Measurements from ENCODE around the gene KIAA1614.

DNA sequence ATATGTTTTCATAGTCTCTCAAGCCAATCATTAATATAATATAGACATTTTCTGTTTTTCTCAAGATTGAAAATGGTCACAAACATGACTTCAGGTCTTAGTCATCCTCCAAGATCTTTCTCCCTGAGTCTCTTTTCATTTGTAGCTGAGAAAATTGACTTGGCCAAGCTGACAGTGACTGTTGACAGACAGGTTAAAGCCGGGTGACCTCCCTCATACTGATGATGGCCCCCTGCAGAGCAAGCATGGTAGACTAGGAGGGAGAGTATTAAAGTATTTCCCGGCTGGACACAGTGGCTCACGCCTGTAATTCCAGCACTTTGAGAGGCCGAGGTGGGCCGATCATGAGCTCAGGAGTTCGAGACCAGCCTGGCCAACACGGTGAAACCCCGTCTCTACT is 6.8 kb upstream of the KIAA1614 start:
- TF ChIP-seq, protein P1, sequence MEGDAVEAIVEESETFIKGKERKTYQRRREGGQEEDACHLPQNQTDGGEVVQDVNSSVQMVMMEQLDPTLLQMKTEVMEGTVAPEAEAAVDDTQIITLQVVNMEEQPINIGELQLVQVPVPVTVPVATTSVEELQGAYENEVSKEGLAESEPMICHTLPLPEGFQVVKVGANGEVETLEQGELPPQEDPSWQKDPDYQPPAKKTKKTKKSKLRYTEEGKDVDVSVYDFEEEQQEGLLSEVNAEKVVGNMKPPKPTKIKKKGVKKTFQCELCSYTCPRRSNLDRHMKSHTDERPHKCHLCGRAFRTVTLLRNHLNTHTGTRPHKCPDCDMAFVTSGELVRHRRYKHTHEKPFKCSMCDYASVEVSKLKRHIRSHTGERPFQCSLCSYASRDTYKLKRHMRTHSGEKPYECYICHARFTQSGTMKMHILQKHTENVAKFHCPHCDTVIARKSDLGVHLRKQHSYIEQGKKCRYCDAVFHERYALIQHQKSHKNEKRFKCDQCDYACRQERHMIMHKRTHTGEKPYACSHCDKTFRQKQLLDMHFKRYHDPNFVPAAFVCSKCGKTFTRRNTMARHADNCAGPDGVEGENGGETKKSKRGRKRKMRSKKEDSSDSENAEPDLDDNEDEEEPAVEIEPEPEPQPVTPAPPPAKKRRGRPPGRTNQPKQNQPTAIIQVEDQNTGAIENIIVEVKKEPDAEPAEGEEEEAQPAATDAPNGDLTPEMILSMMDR (IDR thresholded peaks at IDR 0.05; ENCODE audit: borderline replicate concordance, extremely low read depth, low read length, poor library complexity, severe bottlenecking): no peak
- TF ChIP-seq EZH2 (IDR thresholded peaks at IDR 0.05; ENCODE audit: borderline replicate concordance, low read depth, low read length, severe bottlenecking): no peak
